ENCODE results near the gene MRPS17.

The MRPS17 gene

DNA sequence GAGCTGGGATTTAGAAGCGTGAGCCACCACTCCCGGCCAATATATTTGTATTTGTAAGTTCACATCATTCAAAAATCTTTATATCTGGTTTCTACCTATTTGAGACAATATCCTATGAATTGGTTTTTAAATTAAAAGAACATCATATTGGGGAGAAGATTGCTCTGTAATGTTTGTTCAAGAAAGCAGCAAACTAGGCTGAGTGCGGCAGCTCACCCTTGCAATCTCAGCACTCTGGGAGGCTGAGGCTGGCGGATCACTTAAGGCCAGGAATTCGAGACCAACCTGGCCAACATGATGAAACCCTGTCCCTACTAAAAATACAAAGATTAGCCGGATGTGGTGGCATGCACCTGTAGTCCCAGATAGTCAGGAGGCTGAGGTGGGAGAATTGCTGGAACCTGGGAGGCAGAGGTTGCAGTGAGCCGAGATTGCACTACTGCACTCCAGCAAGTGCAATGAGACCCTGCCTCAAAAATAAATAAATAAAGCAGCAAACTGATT, 22.1 kb downstream of the MRPS17 start:
- no peak for DNase-seq

- DNase-seq: no peak
Measured at GRCh38 chr7:55975988-55976633, 24.4 kb downstream of the MRPS17 start.

GRCh38 chr7:55977831-55978230, 26.2 kb downstream of the MRPS17 start:
- no peak for DNase-seq

DNA sequence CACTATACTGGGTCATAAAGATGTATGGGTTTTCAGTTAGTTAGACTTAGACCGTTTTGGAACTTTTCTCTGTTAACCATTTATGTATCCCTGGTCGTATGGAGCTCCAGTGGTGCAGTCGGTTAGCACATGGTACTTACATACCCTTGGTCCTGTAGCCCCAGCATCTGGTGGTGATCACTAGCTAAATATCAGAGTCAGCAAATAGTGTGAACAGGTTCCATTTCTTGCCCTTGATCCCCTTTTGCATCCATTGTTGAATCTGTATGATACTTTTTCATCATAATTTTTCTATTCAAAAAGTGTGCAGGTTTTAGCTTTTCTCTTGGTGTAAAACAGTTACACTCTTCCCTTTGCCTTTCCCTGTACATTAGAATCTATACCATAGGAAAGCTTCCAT, 28.6 kb downstream of the MRPS17 start:
- DNase-seq: no peak

DNA sequence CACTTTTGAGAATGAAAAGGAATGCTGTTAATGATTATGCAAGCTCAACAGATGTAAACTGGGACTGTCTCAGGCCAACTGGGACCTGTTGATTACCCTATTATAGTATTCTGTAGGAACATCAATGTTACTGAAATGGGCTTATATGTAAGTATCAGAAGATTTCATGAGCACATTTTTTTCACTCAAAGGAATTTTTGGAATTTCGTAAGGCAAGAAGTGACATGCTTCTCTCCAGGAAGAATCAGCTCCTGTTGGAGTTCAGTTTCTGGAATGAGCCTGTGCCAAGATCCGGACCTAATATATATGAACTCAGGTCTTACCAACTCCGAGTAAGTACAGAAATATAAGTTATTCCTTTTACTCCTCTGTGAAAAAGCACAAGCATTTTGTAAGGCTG, 31.9 kb downstream of the MRPS17 start:
- no peak for DNase-seq

DNA sequence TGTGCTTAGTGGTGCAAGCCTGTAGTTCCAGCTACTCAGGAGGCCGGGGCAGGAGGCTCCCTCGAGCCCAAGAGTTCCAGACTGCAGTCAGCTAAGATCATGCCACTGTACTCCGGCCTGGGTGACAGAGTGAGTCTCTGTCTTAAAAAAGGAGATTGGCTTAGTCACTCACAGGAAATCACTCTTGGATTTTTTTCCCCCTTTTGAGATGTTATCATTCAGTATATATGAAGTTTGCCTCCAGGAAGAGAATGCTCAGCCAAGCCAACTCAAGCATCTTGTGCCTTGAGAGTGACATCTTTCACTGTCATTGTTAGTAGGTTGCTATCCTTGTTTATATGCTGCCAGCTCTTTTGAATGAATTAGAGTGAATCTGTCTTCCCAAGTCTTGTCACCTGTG, 40.7 kb downstream of the MRPS17 start:
- no peak for DNase-seq

DNA sequence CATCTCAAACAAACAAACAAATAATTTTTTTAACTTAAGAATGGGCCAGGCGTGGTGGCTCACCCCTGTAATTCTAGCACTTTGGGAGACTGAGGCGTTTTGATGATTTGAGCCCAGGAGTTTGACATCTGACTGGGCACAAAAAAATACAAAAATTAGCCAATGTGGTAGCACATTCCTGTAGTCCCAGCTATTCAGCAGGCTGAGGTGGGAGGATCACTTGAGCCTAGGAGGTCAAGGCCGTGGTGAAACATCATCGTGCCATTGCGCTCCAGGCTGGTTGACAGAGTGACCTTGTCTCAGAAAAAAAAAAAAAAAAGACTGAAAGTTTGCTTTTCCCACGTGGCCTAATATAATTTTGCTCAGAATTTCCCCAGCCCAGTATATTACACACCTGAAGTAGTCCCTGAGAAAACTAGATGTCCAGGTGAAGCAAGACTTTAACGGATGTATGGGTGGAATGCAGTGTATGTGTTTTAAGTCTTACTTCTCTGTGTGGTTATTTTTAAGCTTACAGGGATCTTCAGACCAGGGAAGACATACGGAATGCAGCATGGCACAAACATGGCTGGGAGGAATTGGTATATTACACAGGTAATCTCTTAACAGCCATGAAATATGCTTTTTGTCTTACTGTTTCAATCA, 45.3 kb downstream of the MRPS17 start:
- DNase-seq: no peak

DNA sequence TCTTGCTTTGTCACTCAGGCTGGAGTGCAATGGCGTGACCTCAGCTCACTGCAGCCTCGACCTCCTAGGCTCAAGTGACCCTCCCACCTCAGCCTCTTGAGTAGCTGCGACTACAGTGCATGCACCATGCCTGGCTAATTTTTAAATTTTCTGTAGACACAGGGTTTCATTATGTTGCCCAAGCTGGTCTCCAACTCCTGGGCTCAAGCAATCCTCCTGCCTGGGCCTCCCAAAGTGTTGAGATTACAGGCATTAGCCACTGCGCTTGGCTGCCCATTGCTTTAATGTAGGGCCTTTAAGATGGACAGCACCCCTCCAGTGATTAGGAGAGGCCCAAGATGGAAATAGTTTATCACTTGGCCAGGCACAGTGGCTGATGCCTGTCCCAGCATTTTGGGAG, 52.1 kb downstream of the MRPS17 start:
- DNase-seq: no peak
